AG09319 (cell line): ENCODE results near the gene CRYZL1.
"Not testable (repeated sequence)": the region's sequence is repeated elsewhere in the genome, so short reads cannot be mapped to it uniquely, and the experiment has no call there.

Experiments used
- DNase-seq: peaks from one replicate; pipeline ENCODE4 v3.0.0-alpha.2; 2010; ENCODE audit warnings: low read depth; ENCODE audit errors: extremely low read depth
- TF ChIP-seq, protein P1 (sequence below): IDR thresholded peaks from 2 replicates; pipeline ENCODE4 v1.5.1; 2011; ENCODE audit warnings: low read depth, mild to moderate bottlenecking, inconsistent platforms, low read length, moderate library complexity

Gene CRYZL1

DNA sequence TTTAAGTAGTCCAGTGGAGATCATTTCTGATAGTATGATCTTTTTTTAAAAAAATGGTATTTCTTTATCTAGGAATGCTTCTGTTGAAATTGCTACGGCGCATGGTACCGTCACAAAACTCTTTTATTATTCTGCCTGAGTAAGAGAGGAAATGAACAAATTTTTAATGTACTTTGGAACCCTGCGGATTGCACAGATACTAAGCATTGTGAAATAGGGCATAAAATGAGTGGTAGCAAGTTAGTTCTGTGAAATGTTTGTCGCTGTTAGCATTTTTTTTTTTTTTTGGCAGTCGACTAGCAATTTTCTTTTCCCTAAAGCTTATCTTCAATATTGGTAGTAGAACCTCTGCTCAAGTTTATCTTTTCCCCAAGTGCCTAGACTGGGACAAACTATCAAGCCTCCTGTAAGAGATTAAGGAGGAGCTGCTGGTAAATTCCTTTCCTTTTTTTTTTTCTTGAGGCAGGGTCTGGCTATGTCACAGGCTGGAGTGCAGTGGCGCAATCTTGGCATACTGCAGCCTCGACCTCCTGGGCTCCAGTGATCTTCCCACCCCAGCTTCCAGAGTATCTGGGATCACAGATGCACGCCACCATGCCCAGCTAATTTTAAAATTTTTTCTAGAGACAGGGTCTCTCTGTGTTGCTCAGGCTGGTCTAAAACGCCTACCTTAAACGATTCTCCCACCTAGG, 3.0 kb upstream of the CRYZL1 start:
- no peak for DNase-seq
- TF ChIP-seq, protein P1, sequence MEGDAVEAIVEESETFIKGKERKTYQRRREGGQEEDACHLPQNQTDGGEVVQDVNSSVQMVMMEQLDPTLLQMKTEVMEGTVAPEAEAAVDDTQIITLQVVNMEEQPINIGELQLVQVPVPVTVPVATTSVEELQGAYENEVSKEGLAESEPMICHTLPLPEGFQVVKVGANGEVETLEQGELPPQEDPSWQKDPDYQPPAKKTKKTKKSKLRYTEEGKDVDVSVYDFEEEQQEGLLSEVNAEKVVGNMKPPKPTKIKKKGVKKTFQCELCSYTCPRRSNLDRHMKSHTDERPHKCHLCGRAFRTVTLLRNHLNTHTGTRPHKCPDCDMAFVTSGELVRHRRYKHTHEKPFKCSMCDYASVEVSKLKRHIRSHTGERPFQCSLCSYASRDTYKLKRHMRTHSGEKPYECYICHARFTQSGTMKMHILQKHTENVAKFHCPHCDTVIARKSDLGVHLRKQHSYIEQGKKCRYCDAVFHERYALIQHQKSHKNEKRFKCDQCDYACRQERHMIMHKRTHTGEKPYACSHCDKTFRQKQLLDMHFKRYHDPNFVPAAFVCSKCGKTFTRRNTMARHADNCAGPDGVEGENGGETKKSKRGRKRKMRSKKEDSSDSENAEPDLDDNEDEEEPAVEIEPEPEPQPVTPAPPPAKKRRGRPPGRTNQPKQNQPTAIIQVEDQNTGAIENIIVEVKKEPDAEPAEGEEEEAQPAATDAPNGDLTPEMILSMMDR: no peak

- DNase-seq: no peak
- TF ChIP-seq, protein P1: no peak
These were observed 2.2 kb upstream of the CRYZL1 start for GRCh38 chr21:33643658-33644311.

DNA sequence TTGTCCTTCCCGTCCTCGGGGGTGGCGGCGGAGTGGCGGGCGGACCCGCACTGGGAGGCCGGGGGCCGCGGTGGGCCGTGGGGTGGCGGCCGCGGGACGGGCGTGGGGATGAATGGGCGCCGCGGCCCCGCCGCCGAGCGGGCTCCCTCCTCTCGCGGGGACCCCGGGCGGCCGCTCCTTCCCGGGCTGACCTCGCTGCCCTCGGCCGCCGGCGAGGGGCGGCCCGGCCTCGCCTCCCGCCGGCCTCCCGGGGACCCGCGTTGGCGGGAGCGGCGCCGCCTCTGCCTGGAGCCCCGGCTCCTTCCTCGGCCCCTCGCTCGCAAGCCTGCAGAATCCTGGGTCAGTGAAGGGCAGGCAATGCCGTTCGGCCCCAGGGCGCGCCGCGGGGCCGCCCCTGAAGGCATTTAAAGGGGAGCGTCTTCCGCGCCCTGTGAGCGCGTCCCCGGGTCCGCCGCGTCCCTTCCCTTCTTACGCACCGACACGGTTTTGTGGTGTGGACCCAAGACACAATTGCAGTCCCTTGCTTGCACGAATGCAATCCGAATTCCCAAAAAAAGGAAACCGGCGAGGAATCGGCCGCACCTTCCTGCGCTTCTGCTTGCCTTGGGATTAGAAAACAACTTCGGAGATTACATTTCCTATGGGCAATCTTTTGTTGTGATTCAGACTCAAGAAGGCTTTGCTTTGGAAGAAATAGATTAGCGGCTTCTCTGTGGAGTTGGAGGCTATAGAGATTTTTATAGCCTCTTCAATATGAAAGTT, 1.5 kb upstream of the CRYZL1 start:
- TF ChIP-seq, protein P1: no peak
- no peak for DNase-seq

DNA sequence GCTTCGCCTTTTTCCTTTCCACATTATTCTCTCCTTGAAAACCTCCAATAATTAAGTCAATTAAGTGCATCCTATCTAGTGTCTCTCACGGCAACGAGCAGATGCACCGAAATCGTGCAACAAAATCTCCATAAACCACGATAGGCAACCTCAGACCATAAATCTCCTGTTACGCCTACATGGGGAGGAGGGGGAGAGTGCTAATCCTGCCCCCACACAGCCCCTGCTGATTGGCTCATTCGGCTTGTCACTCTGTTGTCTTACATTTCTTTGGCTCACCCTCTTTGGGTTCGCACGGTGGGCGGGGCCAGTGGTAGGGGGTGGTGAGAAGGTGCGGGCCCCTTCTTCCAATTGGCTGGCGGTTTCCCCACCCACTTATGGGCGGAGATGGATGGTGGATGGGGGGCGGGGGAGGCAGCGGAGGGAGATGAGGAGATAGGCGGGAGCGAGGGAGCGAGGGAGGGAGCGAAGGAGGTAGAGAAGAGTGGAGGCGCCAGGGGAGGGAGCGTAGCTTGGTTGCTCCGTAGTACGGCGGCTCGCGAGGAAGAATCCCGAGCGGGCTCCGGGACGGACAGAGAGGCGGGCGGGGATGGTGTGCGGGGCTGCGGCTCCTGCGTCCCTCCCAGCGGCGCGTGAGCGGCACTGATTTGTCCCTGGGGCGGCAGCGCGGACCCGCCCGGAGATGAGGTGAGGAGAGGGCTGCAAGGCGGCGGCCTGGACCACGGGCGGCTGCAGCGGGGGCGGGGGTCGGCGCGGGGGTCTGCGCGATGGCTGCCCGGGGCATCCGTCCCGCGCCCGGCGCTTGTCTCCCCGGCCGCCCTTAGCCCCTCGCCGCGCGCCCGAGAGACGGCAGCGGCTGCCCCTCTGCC, 720 bp upstream of the CRYZL1 start, which contains the start of gene ITSN1:
ITSN1 (plus strand) TSS at position 475 of the 869 bp plus-strand sequence. CDS start 76,328 bp downstream, outside the sequence.
- peak; percentile 99 for DNase-seq
- TF ChIP-seq, protein P1: no peak

DNA sequence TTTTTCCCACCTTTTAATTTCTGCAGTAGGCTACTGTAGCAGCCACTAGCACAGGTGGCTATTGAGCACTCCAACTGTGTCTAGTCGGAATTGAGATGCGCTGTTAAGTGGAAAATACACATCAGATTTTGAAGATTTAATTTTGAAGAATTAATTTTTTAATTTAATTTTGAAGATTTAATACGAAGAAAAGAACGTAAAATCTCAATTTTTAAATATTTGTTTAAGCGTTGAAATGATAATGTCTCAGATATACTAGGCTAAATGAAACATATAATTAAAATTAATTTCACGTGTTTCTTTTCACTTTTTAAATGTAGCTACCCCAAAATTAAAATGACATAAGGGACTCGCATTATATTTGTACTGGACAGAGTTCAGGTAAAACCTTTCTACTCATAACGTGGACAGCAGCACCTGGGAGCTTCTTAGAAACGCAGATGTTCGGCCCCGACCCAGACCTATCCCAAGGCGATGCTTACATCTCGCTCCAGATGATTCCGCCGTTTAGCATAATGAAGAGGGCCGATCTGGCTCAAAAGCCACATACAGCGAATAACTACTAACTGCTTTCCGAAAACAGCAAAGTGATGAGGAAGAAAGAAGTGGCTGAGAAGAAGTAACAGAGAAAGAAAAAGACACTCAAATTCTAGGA, 717 bp downstream of the CRYZL1 start:
- TF ChIP-seq, protein P1: no peak
- DNase-seq: no peak

- TF ChIP-seq, protein P1: no peak
- no peak for DNase-seq
These were observed 7.3 kb downstream of the CRYZL1 start for GRCh38 chr21:33634254-33634653.

GRCh38 chr21:33626151-33626550, 15.4 kb downstream of the CRYZL1 start:
- not testable (repeated sequence) for DNase-seq
